HEK293 (cell line): ENCODE data around the gene ALDH9A1.

Source experiments
- GFI1B ChIP-seq: fragments of 450-650 bp; formaldehyde crosslinking; IDR thresholded peaks from 2 replicates; pipeline ENCODE4 v1.5.1; 2016; ENCODE audit warnings: missing biosample characterization, missing genetic modification characterization
- INSM2 ChIP-seq: fragments of 450-650 bp; formaldehyde crosslinking; IDR thresholded peaks from 2 replicates; pipeline ENCODE4 v1.5.1; 2016; ENCODE audit warnings: missing biosample characterization, missing genetic modification characterization
- PATZ1 ChIP-seq: fragments of 450-650 bp; formaldehyde crosslinking; IDR thresholded peaks from 2 replicates; pipeline ENCODE4 v1.5.1; 2016; ENCODE audit warnings: missing biosample characterization, missing genetic modification characterization
- PRDM10 ChIP-seq: fragments of 450-650 bp; formaldehyde crosslinking; IDR thresholded peaks from 2 replicates; pipeline ENCODE4 v1.5.1; 2016; ENCODE audit warnings: missing biosample characterization, missing genetic modification characterization
- SCRT1 ChIP-seq: fragments of 450-650 bp; formaldehyde crosslinking; IDR thresholded peaks from 2 replicates; pipeline ENCODE4 v1.5.1; 2016; ENCODE audit warnings: missing biosample characterization, missing genetic modification characterization, borderline replicate concordance
- SP2 ChIP-seq: fragments of 450-650 bp; formaldehyde crosslinking; IDR thresholded peaks from 2 replicates; pipeline ENCODE4 v1.5.1; 2016; ENCODE audit warnings: missing biosample characterization, missing genetic modification characterization
- SP3 ChIP-seq: fragments of 450-650 bp; formaldehyde crosslinking; IDR thresholded peaks from 2 replicates; pipeline ENCODE4 v1.5.1; 2016; ENCODE audit warnings: missing biosample characterization, missing genetic modification characterization
- TRIM28 ChIP-seq: IDR thresholded peaks from 2 replicates; pipeline ENCODE4 v1.6.1; 2011; ENCODE audit warnings: low read length, control low read depth, borderline replicate concordance
- ZBTB11 ChIP-seq: fragments of 450-650 bp; formaldehyde crosslinking; conservative IDR thresholded peaks from 2 replicates; pipeline ENCODE4 v1.5.1; 2016; ENCODE audit warnings: low read depth, missing biosample characterization, missing genetic modification characterization
- ZEB2 ChIP-seq: fragments of 450-650 bp; formaldehyde crosslinking; IDR thresholded peaks from 2 replicates; pipeline ENCODE4 v1.5.1; 2016; ENCODE audit warnings: missing biosample characterization, missing genetic modification characterization
- ZFHX2 ChIP-seq: fragments of 450-650 bp; formaldehyde crosslinking; conservative IDR thresholded peaks from 2 replicates; pipeline ENCODE4 v1.5.1; 2016; ENCODE audit warnings: missing biosample characterization, missing genetic modification characterization
- ZNF121 ChIP-seq: fragments of 450-650 bp; formaldehyde crosslinking; IDR thresholded peaks from 2 replicates; pipeline ENCODE4 v1.5.1; 2016; ENCODE audit warnings: missing biosample characterization, missing genetic modification characterization
- ZNF138 ChIP-seq: fragments of 450-650 bp; formaldehyde crosslinking; IDR thresholded peaks from 2 replicates; pipeline ENCODE4 v1.5.1; 2016; ENCODE audit warnings: missing biosample characterization, missing genetic modification characterization, borderline replicate concordance
- ZNF184 ChIP-seq: fragments of 450-650 bp; IDR thresholded peaks from 2 replicates; pipeline ENCODE4 v1.5.1; 2018; ENCODE audit warnings: missing biosample characterization, mild to moderate bottlenecking, missing genetic modification characterization
- ZNF223 ChIP-seq: fragments of 450-650 bp; formaldehyde crosslinking; IDR thresholded peaks from 2 replicates; pipeline ENCODE4 v1.5.1; 2016; ENCODE audit warnings: missing biosample characterization, missing genetic modification characterization
- ZNF24 ChIP-seq: fragments of 450-650 bp; formaldehyde crosslinking; IDR thresholded peaks from 2 replicates; pipeline ENCODE4 v1.5.1; 2016; ENCODE audit warnings: missing biosample characterization, missing genetic modification characterization
- ZNF292 ChIP-seq: fragments of 450-650 bp; formaldehyde crosslinking; IDR thresholded peaks from 2 replicates; pipeline ENCODE4 v1.5.1; 2016; ENCODE audit warnings: low read depth, missing biosample characterization, missing genetic modification characterization, borderline replicate concordance
- ZNF521 ChIP-seq: fragments of 450-650 bp; formaldehyde crosslinking; IDR thresholded peaks from 2 replicates; pipeline ENCODE4 v1.5.1; 2017; ENCODE audit warnings: missing biosample characterization, mild to moderate bottlenecking, missing genetic modification characterization
- ZNF610 ChIP-seq: fragments of 450-650 bp; formaldehyde crosslinking; IDR thresholded peaks from 2 replicates; pipeline ENCODE4 v1.5.1; 2016; ENCODE audit warnings: missing biosample characterization, missing genetic modification characterization, borderline replicate concordance
- ZNF692 ChIP-seq: fragments of 450-650 bp; formaldehyde crosslinking; IDR thresholded peaks from 2 replicates; pipeline ENCODE4 v1.5.1; 2016; ENCODE audit warnings: missing biosample characterization, missing genetic modification characterization
- ZSCAN18 ChIP-seq: fragments of 450-650 bp; formaldehyde crosslinking; IDR thresholded peaks from 2 replicates; pipeline ENCODE4 v1.5.1; 2016; ENCODE audit warnings: missing biosample characterization, missing genetic modification characterization
- ZSCAN30 ChIP-seq: fragments of 450-650 bp; IDR thresholded peaks from 2 replicates; pipeline ENCODE4 v1.5.1; 2018; ENCODE audit warnings: missing biosample characterization, mild to moderate bottlenecking, missing genetic modification characterization, moderate library complexity
- ZXDB ChIP-seq: fragments of 450-650 bp; formaldehyde crosslinking; IDR thresholded peaks from 2 replicates; pipeline ENCODE4 v1.5.1; 2016; ENCODE audit warnings: missing biosample characterization, missing genetic modification characterization

Gene ALDH9A1

GRCh38 chr1:165697881-165698760 is at the start of gene ALDH9A1 (continued):
- TF ChIP-seq ZNF692 (tag by site-specific recombination) (peak; percentile 49; the same call in 1 of the 2 replicates), ZNF292 (tag by site-specific recombination) (no peak), ZBTB11 (tag by site-specific recombination) (peak; percentile 92), ZNF138 (tag by site-specific recombination) (no peak), SP2 (tag by site-specific recombination) (peak; percentile 77), ZNF521 (no peak), ZEB2 (tag by site-specific recombination) (peak; percentile 96), PRDM10 (tag by site-specific recombination) (peak; percentile 97), SCRT1 (tag by site-specific recombination) (no peak), ZXDB (peak; percentile 98), GFI1B (tag by site-specific recombination) (no peak; the same call in 1 of the 2 replicates), ZNF121 (tag by site-specific recombination) (peak; percentile 94), ZFHX2 (tag by site-specific recombination) (0 out of 2 replicates have a peak, but pooled peaks have one; percentile 5), ZSCAN30 (tag by site-specific recombination) (peak; percentile 24; the same call in 1 of the 2 replicates), ZNF24 (tag by site-specific recombination) (peak; percentile 32; the same call in 1 of the 2 replicates), ZNF610 (tag by site-specific recombination) (peak; percentile 75; the same call in 1 of the 2 replicates), INSM2 (tag by site-specific recombination) (0 out of 2 replicates have a peak, but pooled peaks have one; percentile 25), SP3 (tag by site-specific recombination) (peak; percentile 75), ZNF184 (tag by site-specific recombination) (no peak), TRIM28 (peak; percentile 75; the same call in 1 of the 2 replicates), PATZ1 (tag by site-specific recombination) (peak; percentile 91), ZSCAN18 (tag by site-specific recombination) (no peak), ZNF223 (tag by site-specific recombination) (no peak)
